OCI-LY1 (cell line): ENCODE results near the gene TMEM132C.

Experiments used
- H2AFZ ChIP-seq: fragments of 200-600 bp; sonication (generic), shearing (Covaris generic); 2 replicates; pipeline ENCODE4 v1.6.0; 2014; ENCODE audit warnings: antibody characterized with exemption, mild to moderate bottlenecking, low read length
- H3F3A ChIP-seq: fragments of 200-600 bp; sonication (generic), shearing (Covaris generic); 2 replicates; pipeline ENCODE4 v1.6.0; 2014; ENCODE audit warnings: mild to moderate bottlenecking, antibody characterized with exemption, low read length, moderate library complexity; ENCODE audit not compliant: insufficient read depth
- H3K27ac ChIP-seq: fragments of 200-600 bp; sonication (generic); 2 replicates; pipeline ENCODE4 v1.5.1; 2014; ENCODE audit warnings: low read length, mixed run types, mild to moderate bottlenecking, low read depth; ENCODE audit not compliant: poor library complexity, severe bottlenecking
- H3K27me3 ChIP-seq: fragments of 200-600 bp; sonication (generic); 2 replicates; pipeline ENCODE4 v1.6.0; 2014; ENCODE audit warnings: antibody characterized with exemption, mild to moderate bottlenecking, low read length, moderate library complexity; ENCODE audit not compliant: insufficient read depth
- H3K36me3 ChIP-seq: fragments of 200-600 bp; sonication (generic); 2 replicates; pipeline ENCODE4 v1.6.1; 2014; ENCODE audit warnings: mild to moderate bottlenecking, antibody characterized with exemption, low read length, moderate library complexity, mixed read lengths; ENCODE audit not compliant: insufficient read depth
- H3K4me1 ChIP-seq: fragments of 200-600 bp; sonication (generic); 2 replicates; pipeline ENCODE4 v1.5.1; 2014; ENCODE audit warnings: mild to moderate bottlenecking, low read length, moderate library complexity; ENCODE audit not compliant: insufficient read depth, severe bottlenecking
- H3K4me2 ChIP-seq: fragments of 200-600 bp; sonication (generic), shearing (Covaris generic); 2 replicates; pipeline ENCODE4 v1.6.1; 2014; ENCODE audit warnings: low read length
- H3K4me3 ChIP-seq: fragments of 200-600 bp; sonication (generic); 2 replicates; pipeline ENCODE4 v1.5.1; 2014; ENCODE audit warnings: low read length, low read depth, mild to moderate bottlenecking, mixed read lengths; ENCODE audit not compliant: poor library complexity, severe bottlenecking
- H3K79me2 ChIP-seq: fragments of 200-600 bp; shearing (Covaris generic); 2 replicates; pipeline ENCODE4 v1.6.1; 2016; ENCODE audit warnings: mixed run types, low read length, mixed read lengths; ENCODE audit not compliant: insufficient read depth
- H3K9ac ChIP-seq: fragments of 200-600 bp; sonication (generic), shearing (Covaris generic); 2 replicates; pipeline ENCODE4 v1.6.1; 2014; ENCODE audit warnings: mild to moderate bottlenecking, low read length, mixed read lengths
- H3K9me2 ChIP-seq: fragments of 200-600 bp; sonication (generic), shearing (Covaris generic); 2 replicates; pipeline ENCODE4 v1.6.1; 2014; ENCODE audit warnings: low read depth, mild to moderate bottlenecking, low read length, mixed read lengths
- H3K9me3 ChIP-seq: fragments of 200-600 bp; shearing (Covaris generic); 2 replicates; pipeline ENCODE4 v1.6.1; 2014; ENCODE audit warnings: low read length, mixed read lengths
- H4K20me1 ChIP-seq: fragments of 200-600 bp; sonication (generic), shearing (Covaris generic); 2 replicates; pipeline ENCODE4 v1.6.0; 2016; ENCODE audit warnings: mild to moderate bottlenecking, low read length; ENCODE audit not compliant: insufficient read depth
- EZH2 ChIP-seq: fragments of 200-600 bp; sonication (generic), shearing (Covaris generic); IDR thresholded peaks from 2 replicates; pipeline ENCODE4 v1.8.0; 2017; ENCODE audit warnings: borderline replicate concordance, mixed run types, mild to moderate bottlenecking, antibody characterized with exemption, low read length, moderate library complexity, mixed read lengths
- TF ChIP-seq, protein P1 (sequence below): fragments of 200-600 bp; sonication (generic), shearing (Covaris generic); IDR thresholded peaks from 2 replicates; pipeline ENCODE4 v1.5.1; 2017; ENCODE audit warnings: mild to moderate bottlenecking, antibody characterized with exemption, low read length, moderate library complexity, mixed read lengths

TMEM132C gene

GRCh38 chr12:128313931-128314330, 47.0 kb downstream of the TMEM132C start:
- Histone ChIP-seq H3K27me3 (no peaks in the 10 kb centered on the region), H3K79me2 (no peaks in the 10 kb centered on the region), H3K4me3 (no peak overlapping the region), H3K36me3 (no peaks in the 10 kb centered on the region), H3F3A (no peaks in the 10 kb centered on the region), H3K27ac (no peak overlapping the region), H3K4me1 (no peaks in the 10 kb centered on the region), H3K9me3 (no peaks in the 10 kb centered on the region), H2AFZ (no peak overlapping the region), H3K9me2 (no peaks in the 10 kb centered on the region), H4K20me1 (no peaks in the 10 kb centered on the region), H3K9ac (no peak overlapping the region), H3K4me2 (no peak overlapping the region)
- TF ChIP-seq, protein P1, sequence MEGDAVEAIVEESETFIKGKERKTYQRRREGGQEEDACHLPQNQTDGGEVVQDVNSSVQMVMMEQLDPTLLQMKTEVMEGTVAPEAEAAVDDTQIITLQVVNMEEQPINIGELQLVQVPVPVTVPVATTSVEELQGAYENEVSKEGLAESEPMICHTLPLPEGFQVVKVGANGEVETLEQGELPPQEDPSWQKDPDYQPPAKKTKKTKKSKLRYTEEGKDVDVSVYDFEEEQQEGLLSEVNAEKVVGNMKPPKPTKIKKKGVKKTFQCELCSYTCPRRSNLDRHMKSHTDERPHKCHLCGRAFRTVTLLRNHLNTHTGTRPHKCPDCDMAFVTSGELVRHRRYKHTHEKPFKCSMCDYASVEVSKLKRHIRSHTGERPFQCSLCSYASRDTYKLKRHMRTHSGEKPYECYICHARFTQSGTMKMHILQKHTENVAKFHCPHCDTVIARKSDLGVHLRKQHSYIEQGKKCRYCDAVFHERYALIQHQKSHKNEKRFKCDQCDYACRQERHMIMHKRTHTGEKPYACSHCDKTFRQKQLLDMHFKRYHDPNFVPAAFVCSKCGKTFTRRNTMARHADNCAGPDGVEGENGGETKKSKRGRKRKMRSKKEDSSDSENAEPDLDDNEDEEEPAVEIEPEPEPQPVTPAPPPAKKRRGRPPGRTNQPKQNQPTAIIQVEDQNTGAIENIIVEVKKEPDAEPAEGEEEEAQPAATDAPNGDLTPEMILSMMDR, result no peak
- TF ChIP-seq EZH2, result no peak

- H3K4me2 ChIP-seq, result no peak overlapping the region
- no peak overlapping the region for H3K4me3 ChIP-seq
- no peak overlapping the region for H3K9ac ChIP-seq
- H3K9me2 ChIP-seq, result no peaks in the 10 kb centered on the region
- H3K27me3 ChIP-seq, result no peaks in the 10 kb centered on the region
- no peak overlapping the region for H3K27ac ChIP-seq
- no peak overlapping the region for H2AFZ ChIP-seq
- TF ChIP-seq, protein P1, result no peak
- TF ChIP-seq EZH2, result no peak
- H3F3A ChIP-seq, result no peaks in the 10 kb centered on the region
- H3K4me1 ChIP-seq, result no peaks in the 10 kb centered on the region
- H4K20me1 ChIP-seq, result no peaks in the 10 kb centered on the region
- no peaks in the 10 kb centered on the region for H3K9me3 ChIP-seq
- no peaks in the 10 kb centered on the region for H3K79me2 ChIP-seq
- H3K36me3 ChIP-seq, result no peaks in the 10 kb centered on the region
These were observed 47.6 kb downstream of the TMEM132C start for GRCh38 chr12:128314611-128315010.

DNA sequence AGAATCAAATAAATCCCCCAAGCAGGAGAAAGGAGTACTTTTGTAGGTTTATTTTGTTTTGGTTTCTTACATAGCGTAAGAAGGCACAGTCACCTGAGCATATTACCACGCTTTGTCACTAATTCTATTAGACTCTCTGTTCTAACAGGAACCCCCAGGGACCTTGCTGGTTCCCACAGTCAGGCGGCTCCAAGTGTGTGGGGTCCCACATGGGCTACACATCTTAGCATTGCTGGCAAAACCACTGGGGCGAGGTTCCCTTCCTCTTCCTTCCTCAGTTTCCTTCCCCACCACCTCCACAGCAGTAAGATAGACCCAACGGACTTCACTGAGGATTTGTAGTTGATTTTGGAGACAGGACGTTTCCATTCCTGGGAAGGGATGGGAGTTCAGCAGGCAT, 49.1 kb downstream of the TMEM132C start:
- no peaks in the 10 kb centered on the region for H3K27me3 ChIP-seq
- no peaks in the 10 kb centered on the region for H3F3A ChIP-seq
- H3K4me1 ChIP-seq, result no peaks in the 10 kb centered on the region
- H3K36me3 ChIP-seq, result no peaks in the 10 kb centered on the region
- H3K4me2 ChIP-seq, result no peak overlapping the region
- no peaks in the 10 kb centered on the region for H3K79me2 ChIP-seq
- H4K20me1 ChIP-seq, result no peaks in the 10 kb centered on the region
- no peak overlapping the region for H3K9ac ChIP-seq
- TF ChIP-seq, protein P1, result no peak
- no peak for TF ChIP-seq EZH2
- H3K4me3 ChIP-seq, result no peak overlapping the region
- no peak overlapping the region for H3K27ac ChIP-seq
- H3K9me3 ChIP-seq, result no peaks in the 10 kb centered on the region
- no peak overlapping the region for H2AFZ ChIP-seq
- no peaks in the 10 kb centered on the region for H3K9me2 ChIP-seq
